Measurements from ENCODE around the gene TMEM91. TPM values are rescaled to one million over a fixed set of nuclear protein-coding genes. Genes with fewer than 3 reads are reported as not detected.

TMEM91 gene
- total and polyA plus RNA-seq, 2 of the 4 experiments (the other 2 are of a cell fraction) = 1.4 to 4.8 TPM

- in situ Hi-C loops (cut with MboI; ENCODE audit: low sequenced_read_pairs) = no loop called here
- peak within 1 kb of the TSS; percentile 98 for H3K14ac ChIP-seq (replicated peaks; ENCODE audit: low read depth, low read length)
- H2BK15ac ChIP-seq (ENCODE audit: low read depth, low read length) = peak within 1 kb of the TSS; percentile 86
These were observed 12.4 kb upstream of the TMEM91 start, which contains the start of gene B9D2 for GRCh38 chr19:41363753-41364523. Gene B9D2, minus strand, starts transcription at chr19:41364149. Its CDS starts 630 bp downstream, at chr19:41363519.

More at GRCh38 chr19:41363753-41364523, 12.4 kb upstream of the TMEM91 start, which contains the start of gene B9D2:
- peak within 1 kb of the TSS; percentile 93 for H3K27ac ChIP-seq (ENCODE audit: insufficient read depth, low read length)
- intact Hi-C loops (cut with micrococcal nuclease) = no loop called here
- H3K36me3 ChIP-seq (ENCODE audit: control insufficient read depth, insufficient read depth, low read length) = no peaks in the 10 kb centered on the region
- peak within 1 kb of the TSS; percentile 94 for H3K4me2 ChIP-seq (ENCODE audit: low read depth, low read length)
- TF ChIP-seq MAZ (IDR thresholded peaks at IDR 0.05; ENCODE audit: borderline replicate concordance, low read depth, low read length) (peak; percentile 64; the same call in 1 of the 2 replicates), USF2 (IDR thresholded peaks at IDR 0.05; ENCODE audit: low read depth, low read length) (peak; percentile 25; the same call in 1 of the 2 replicates), NFE2L2 (IDR thresholded peaks at IDR 0.05; ENCODE audit: low read depth, low read length) (no peak), MAFK (IDR thresholded peaks at IDR 0.05; ENCODE audit: low read depth, low read length) (no peak), POLR2A (IDR thresholded peaks at IDR 0.05; ENCODE audit: low read depth, low read length) (peak; percentile 91), CTCF (conservative IDR thresholded peaks at IDR 0.05; ENCODE audit: low read depth, low read length) (no peak), MXI1 (IDR thresholded peaks at IDR 0.05; ENCODE audit: borderline replicate concordance, low read depth, low read length) (peak; percentile 36; the same call in 1 of the 2 replicates), RFX5 (IDR thresholded peaks at IDR 0.05; ENCODE audit: low read depth, low read length) (no peak), SMC3 (IDR thresholded peaks at IDR 0.05; ENCODE audit: low read depth, low read length) (no peak)
- peak within 1 kb of the TSS; percentile 97 for H2BK5ac ChIP-seq (ENCODE audit: low read depth, low read length, poor library complexity, severe bottlenecking)
- H3K4me1 ChIP-seq (ENCODE audit: control insufficient read depth, insufficient read depth, low read length) = peaks cover 15% of the 10 kb centered on the region
- ATAC-seq (ENCODE audit: low read depth) (peak; percentile 94), DNase-seq (peak; percentile 98)
- H3K23ac ChIP-seq (ENCODE audit: low read depth, low read length) = peak within 1 kb of the TSS; percentile 94
- H2AK9ac ChIP-seq (replicated peaks; ENCODE audit: low read depth, low read length, poor library complexity) = peak within 1 kb of the TSS; percentile 97
- peak within 1 kb of the TSS; percentile 75 for H2BK20ac ChIP-seq (ENCODE audit: low read depth, low read length)
- peak within 1 kb of the TSS; percentile 97 to 100 for H4K8ac ChIP-seq (ENCODE audit: low read depth in 2 of 2, low read length in 2 of 2)
- peak within 1 kb of the TSS; percentile 95 for H3K56ac ChIP-seq (ENCODE audit: extremely low read depth, insufficient read depth, low read length)
- H3K4me3 ChIP-seq (ENCODE audit: insufficient read depth, low read depth, low read length) = peak within 1 kb of the TSS; percentile 67
- peak within 1 kb of the TSS; percentile 95 for H2AK5ac ChIP-seq (ENCODE audit: low read depth, low read length)
- H3K9me3 ChIP-seq (ENCODE audit: control insufficient read depth, insufficient read depth, low read length) = no peaks in the 10 kb centered on the region
- peak within 1 kb of the TSS; percentile 98 for H4K91ac ChIP-seq (ENCODE audit: insufficient read depth, low read depth, low read length)
- ChIA-PET CTCF (interaction anchor here (0.5 to 1.2 kb wide), 4 partner anchors 8 to 565 kb away, joined by 3 to 7 read pairs (median 4); partner anchors contain the start of genes EGLN2 and TGFB1), POLR2A (ENCODE audit: unreplicated experiment) (interaction anchor here (0.6 to 1.3 kb wide), 3 partner anchors 11 to 760 kb away, joined by 4 to 5 read pairs (median 4); no protein-coding TSS in a partner anchor)
- H3K79me1 ChIP-seq (ENCODE audit: low read depth in 1 of 2, low read length in 2 of 2) = peaks cover 25 to 50% of the 10 kb centered on the region in 2 experiments
- peak within 1 kb of the TSS; percentile 93 for H3K18ac ChIP-seq (ENCODE audit: low read depth, low read length)
- H3K4ac ChIP-seq (ENCODE audit: low read depth, low read length) = peak within 1 kb of the TSS; percentile 97
- H4K20me1 ChIP-seq (ENCODE audit: insufficient read depth, low read length) = no peaks in the 10 kb centered on the region
- dilution Hi-C loops (cut with HindIII; ENCODE audit: low sequenced_read_pairs, unreplicated experiment) = no loop called here
- no peaks in the 10 kb centered on the region for H3K27me3 ChIP-seq (ENCODE audit: control insufficient read depth, insufficient read depth, low read length)
- peak within 1 kb of the TSS; percentile 97 for H4K5ac ChIP-seq (ENCODE audit: low read depth, low read length)
- H3K9ac ChIP-seq (ENCODE audit: low read depth, low read length) = peak within 1 kb of the TSS; percentile 90
- peak within 1 kb of the TSS; percentile 98 for H2AFZ ChIP-seq (replicated peaks; ENCODE audit: low read length, poor library complexity)
- H3K9me1 ChIP-seq (ENCODE audit: insufficient read depth, low read length) = peaks cover 13% of the 10 kb centered on the region
- TSS peak; percentile 70 for BruUV-seq (replicated peaks)
- 0% methylated on average over 10 of the region's 56 CpGs; no CpG with 5 or more reads in 1 of the 2 experiments for WGBS, 2 experiments (ENCODE audit: extremely low coverage in 2 of 2, insufficient read length in 1 of 2)
- peak within 1 kb of the TSS; percentile 91 for H2BK120ac ChIP-seq (ENCODE audit: low read depth, low read length)
